Measurements from ENCODE around the gene TAS1R1.

The TAS1R1 gene

DNA sequence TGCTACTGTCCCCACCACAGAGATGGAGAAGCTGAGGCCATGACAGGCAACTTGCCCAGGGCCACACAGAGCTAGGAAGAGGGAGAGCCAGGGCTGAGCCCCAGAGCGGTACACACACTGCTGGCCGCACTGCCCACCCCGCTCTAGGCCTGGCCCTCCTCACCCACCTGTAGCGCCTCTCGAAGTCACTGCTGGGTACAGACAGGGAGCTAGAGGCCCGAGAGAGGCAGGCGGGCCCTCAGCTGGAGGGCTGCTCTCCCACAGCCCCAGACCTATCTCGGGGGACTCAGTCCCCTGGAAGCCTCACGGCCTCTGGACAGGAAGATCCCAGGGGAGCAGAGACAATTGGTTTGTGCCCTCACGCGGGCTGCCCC is 46.3 kb upstream of the TAS1R1 start:
- Histone ChIP-seq H4K20me1 (ENCODE audit: low read depth, low read length) (no peaks in the 10 kb centered on the region), H3F3A (ENCODE audit: insufficient read depth) (no peaks in the 10 kb centered on the region), H3K36me3 (ENCODE audit: low read length) (no peaks in the 10 kb centered on the region), H3K9me2 (replicated peaks; ENCODE audit: insufficient read depth, low read length) (no peaks in the 10 kb centered on the region), H3K9me3 (ENCODE audit: insufficient read depth, low read length) (no peaks in the 10 kb centered on the region), H3K4me2 (ENCODE audit: low read depth, low read length, poor library complexity, severe bottlenecking) (no peak overlapping the region), H3K27ac (ENCODE audit: low read depth, low read length) (no peak overlapping the region), H3K27me3 (ENCODE audit: low read length) (no peaks in the 10 kb centered on the region), H2AFZ (ENCODE audit: low read depth, low read length, severe bottlenecking) (no peak overlapping the region), H3K79me2 (ENCODE audit: insufficient read depth, low read length) (no peaks in the 10 kb centered on the region), H3K9ac (ENCODE audit: low read length) (no peak overlapping the region), H3K4me3 (ENCODE audit: insufficient read depth, low read length, poor library complexity, severe bottlenecking) (no peak overlapping the region)
- TF ChIP-seq, protein P1, sequence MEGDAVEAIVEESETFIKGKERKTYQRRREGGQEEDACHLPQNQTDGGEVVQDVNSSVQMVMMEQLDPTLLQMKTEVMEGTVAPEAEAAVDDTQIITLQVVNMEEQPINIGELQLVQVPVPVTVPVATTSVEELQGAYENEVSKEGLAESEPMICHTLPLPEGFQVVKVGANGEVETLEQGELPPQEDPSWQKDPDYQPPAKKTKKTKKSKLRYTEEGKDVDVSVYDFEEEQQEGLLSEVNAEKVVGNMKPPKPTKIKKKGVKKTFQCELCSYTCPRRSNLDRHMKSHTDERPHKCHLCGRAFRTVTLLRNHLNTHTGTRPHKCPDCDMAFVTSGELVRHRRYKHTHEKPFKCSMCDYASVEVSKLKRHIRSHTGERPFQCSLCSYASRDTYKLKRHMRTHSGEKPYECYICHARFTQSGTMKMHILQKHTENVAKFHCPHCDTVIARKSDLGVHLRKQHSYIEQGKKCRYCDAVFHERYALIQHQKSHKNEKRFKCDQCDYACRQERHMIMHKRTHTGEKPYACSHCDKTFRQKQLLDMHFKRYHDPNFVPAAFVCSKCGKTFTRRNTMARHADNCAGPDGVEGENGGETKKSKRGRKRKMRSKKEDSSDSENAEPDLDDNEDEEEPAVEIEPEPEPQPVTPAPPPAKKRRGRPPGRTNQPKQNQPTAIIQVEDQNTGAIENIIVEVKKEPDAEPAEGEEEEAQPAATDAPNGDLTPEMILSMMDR (IDR thresholded peaks at IDR 0.05; ENCODE audit: insufficient read depth, low read length, poor library complexity, severe bottlenecking) = no peak
- TF ChIP-seq EZH2phosphoT487 (conservative IDR thresholded peaks at IDR 0.05; ENCODE audit: low read length) = no peak

DNA sequence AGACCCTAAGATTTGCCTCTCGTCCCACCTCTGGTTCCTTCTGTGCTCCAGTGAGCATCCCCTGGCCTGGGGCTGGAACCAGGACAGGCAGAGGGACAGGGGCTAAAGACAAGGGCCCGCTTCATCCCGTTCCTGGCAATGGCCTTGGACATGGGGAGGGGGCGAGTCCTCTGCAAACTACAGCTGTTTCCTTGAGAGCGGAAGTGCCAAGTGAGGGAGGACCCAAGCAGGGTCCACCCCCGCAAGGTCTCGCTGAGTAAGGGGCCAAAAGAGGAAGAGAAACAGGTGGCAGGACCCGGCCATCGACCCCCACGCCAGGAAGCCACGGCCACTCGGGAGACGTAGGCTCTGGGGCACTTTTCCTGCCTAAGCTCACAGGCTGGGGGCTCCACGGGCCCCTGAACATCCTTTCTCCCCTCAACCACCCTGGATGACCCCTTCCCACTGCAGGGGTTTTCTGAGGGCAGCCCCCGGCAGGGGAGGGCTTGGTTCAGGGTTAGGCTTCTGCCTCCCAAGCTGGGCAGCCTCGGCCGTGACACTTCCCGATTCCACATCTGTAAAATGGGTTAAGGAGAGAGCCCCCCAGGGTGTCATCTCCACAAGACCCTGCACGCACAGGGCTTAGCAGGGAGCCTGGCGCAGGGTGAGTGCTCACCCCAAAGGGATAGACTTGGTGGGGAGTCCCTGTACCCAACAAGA is 45.7 kb upstream of the TAS1R1 start:
- TF ChIP-seq, protein P1 (IDR thresholded peaks at IDR 0.05; ENCODE audit: insufficient read depth, low read length, poor library complexity, severe bottlenecking) = no peak
- no peak for TF ChIP-seq EZH2phosphoT487 (conservative IDR thresholded peaks at IDR 0.05; ENCODE audit: low read length)
- Histone ChIP-seq H3K9ac (ENCODE audit: low read length) (no peak overlapping the region), H3K4me3 (ENCODE audit: insufficient read depth, low read length, poor library complexity, severe bottlenecking) (no peak overlapping the region), H4K20me1 (ENCODE audit: low read depth, low read length) (no peaks in the 10 kb centered on the region), H3K4me2 (ENCODE audit: low read depth, low read length, poor library complexity, severe bottlenecking) (no peak overlapping the region), H3K27me3 (ENCODE audit: low read length) (no peaks in the 10 kb centered on the region), H3K27ac (ENCODE audit: low read depth, low read length) (no peak overlapping the region), H2AFZ (ENCODE audit: low read depth, low read length, severe bottlenecking) (no peak overlapping the region), H3K9me3 (ENCODE audit: insufficient read depth, low read length) (no peaks in the 10 kb centered on the region), H3F3A (ENCODE audit: insufficient read depth) (no peaks in the 10 kb centered on the region), H3K79me2 (ENCODE audit: insufficient read depth, low read length) (no peaks in the 10 kb centered on the region), H3K36me3 (ENCODE audit: low read length) (no peaks in the 10 kb centered on the region), H3K9me2 (replicated peaks; ENCODE audit: insufficient read depth, low read length) (no peaks in the 10 kb centered on the region)

DNA sequence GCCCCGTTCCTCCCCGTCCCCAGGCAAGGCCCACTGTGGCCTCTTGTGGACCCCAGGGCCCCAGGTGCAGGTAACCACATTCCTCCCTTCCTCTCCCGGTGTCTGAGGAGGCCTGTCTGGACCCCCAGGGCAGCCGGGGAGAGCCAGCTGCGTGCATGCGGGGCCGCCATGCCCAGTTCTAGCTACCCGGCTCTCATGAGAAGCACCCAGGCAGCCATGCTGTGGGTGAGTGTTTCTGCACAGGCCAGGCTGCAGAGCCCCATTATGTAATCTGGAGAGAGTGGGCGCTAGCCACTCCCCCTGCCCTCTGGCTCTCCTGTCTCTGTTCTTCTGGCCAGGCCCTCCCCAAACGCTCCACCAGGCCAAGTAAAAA is 45.2 kb upstream of the TAS1R1 start:
- Histone ChIP-seq H3K4me2 (ENCODE audit: low read depth, low read length, poor library complexity, severe bottlenecking) (no peak overlapping the region), H3K36me3 (ENCODE audit: low read length) (no peaks in the 10 kb centered on the region), H3K27ac (ENCODE audit: low read depth, low read length) (no peak overlapping the region), H2AFZ (ENCODE audit: low read depth, low read length, severe bottlenecking) (no peak overlapping the region), H3K9ac (ENCODE audit: low read length) (no peak overlapping the region), H3K27me3 (ENCODE audit: low read length) (no peaks in the 10 kb centered on the region), H3K79me2 (ENCODE audit: insufficient read depth, low read length) (no peaks in the 10 kb centered on the region), H3K9me2 (replicated peaks; ENCODE audit: insufficient read depth, low read length) (no peaks in the 10 kb centered on the region), H3K4me3 (ENCODE audit: insufficient read depth, low read length, poor library complexity, severe bottlenecking) (no peak overlapping the region), H3K9me3 (ENCODE audit: insufficient read depth, low read length) (no peaks in the 10 kb centered on the region), H3F3A (ENCODE audit: insufficient read depth) (no peaks in the 10 kb centered on the region), H4K20me1 (ENCODE audit: low read depth, low read length) (no peaks in the 10 kb centered on the region)
- no peak for TF ChIP-seq EZH2phosphoT487 (conservative IDR thresholded peaks at IDR 0.05; ENCODE audit: low read length)
- TF ChIP-seq, protein P1 (IDR thresholded peaks at IDR 0.05; ENCODE audit: insufficient read depth, low read length, poor library complexity, severe bottlenecking) = no peak
